Transverse colon (tissue), 4 donors: ENCODE data around the gene FAM171A1.

Source experiments
- CTCF ChIP-seq, 5 experiments: fragments of 200-600 bp in 3 of 5; fragments of 450-650 bp in 2 of 5; sonication (generic) in 3 of 5; IDR thresholded peaks; 1 replicate in 2 of 5; 2 replicates in 3 of 5; pipeline ENCODE4 v1.5.1; 2016 to 2017; ENCODE audit warnings: antibody characterized with exemption in 5 of 5, inconsistent platforms in 3 of 5, mild to moderate bottlenecking in 2 of 5, moderate library complexity in 1 of 5
- POLR2A ChIP-seq: fragments of 450-650 bp; IDR thresholded peaks from one replicate; pipeline ENCODE4 v1.6.1; 2016; ENCODE audit warnings: antibody characterized with exemption, mild to moderate bottlenecking, moderate library complexity
- POLR2AphosphoS5 ChIP-seq, 3 donors: sonication (generic); formaldehyde crosslinking; IDR thresholded peaks; one replicate each; pipeline ENCODE4 v1.6.1; 2016; ENCODE audit warnings: antibody characterized with exemption in 3 of 3

- no peak for TF ChIP-seq POLR2A
- TF ChIP-seq CTCF (IDR thresholded peaks at IDR 0.05): no peak
- TF ChIP-seq POLR2AphosphoS5 (IDR thresholded peaks at IDR 0.05): no peak
Measured at GRCh38 chr10:15420858-15421257, 49.8 kb upstream of the FAM171A1 start.
